ENCODE data around the gene HKDC1.

GRCh38 chr10:69246581-69247312, 26.6 kb downstream of the HKDC1 start:
- TF ChIP-seq, protein P1, sequence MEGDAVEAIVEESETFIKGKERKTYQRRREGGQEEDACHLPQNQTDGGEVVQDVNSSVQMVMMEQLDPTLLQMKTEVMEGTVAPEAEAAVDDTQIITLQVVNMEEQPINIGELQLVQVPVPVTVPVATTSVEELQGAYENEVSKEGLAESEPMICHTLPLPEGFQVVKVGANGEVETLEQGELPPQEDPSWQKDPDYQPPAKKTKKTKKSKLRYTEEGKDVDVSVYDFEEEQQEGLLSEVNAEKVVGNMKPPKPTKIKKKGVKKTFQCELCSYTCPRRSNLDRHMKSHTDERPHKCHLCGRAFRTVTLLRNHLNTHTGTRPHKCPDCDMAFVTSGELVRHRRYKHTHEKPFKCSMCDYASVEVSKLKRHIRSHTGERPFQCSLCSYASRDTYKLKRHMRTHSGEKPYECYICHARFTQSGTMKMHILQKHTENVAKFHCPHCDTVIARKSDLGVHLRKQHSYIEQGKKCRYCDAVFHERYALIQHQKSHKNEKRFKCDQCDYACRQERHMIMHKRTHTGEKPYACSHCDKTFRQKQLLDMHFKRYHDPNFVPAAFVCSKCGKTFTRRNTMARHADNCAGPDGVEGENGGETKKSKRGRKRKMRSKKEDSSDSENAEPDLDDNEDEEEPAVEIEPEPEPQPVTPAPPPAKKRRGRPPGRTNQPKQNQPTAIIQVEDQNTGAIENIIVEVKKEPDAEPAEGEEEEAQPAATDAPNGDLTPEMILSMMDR (IDR thresholded peaks at IDR 0.05 in 8 of 11, conservative IDR thresholded peaks at IDR 0.05 in 3 of 11): no peak
- TF ChIP-seq POLR2AphosphoS5 (IDR thresholded peaks at IDR 0.05) (no peak), POLR2A (IDR thresholded peaks at IDR 0.05) (no peak)
